Keratinocyte (primary cell): ENCODE data around the gene C8G.

ENCODE experiments used
- EZH2 ChIP-seq: IDR thresholded peaks from one replicate; pipeline ENCODE4 v1.6.1; 2012; ENCODE audit warnings: inconsistent platforms, mild to moderate bottlenecking, low read length, moderate library complexity
- TF ChIP-seq, protein P1 (sequence below), 3 experiments: IDR thresholded peaks in 1 of 3; conservative IDR thresholded peaks in 1 of 3; optimal IDR thresholded peaks in 1 of 3; 2 replicates in 2 of 3; 3 replicates in 1 of 3; pipeline versions ENCODE3 to v1.5.1; 2011; ENCODE audit warnings: low read length in 3 of 3, mild to moderate bottlenecking in 3 of 3, moderate library complexity in 2 of 3, control low read depth in 1 of 3, inconsistent platforms in 1 of 3; ENCODE audit not compliant: insufficient read depth in 2 of 3; ENCODE audit errors: extremely low read depth in 1 of 3

DNA sequence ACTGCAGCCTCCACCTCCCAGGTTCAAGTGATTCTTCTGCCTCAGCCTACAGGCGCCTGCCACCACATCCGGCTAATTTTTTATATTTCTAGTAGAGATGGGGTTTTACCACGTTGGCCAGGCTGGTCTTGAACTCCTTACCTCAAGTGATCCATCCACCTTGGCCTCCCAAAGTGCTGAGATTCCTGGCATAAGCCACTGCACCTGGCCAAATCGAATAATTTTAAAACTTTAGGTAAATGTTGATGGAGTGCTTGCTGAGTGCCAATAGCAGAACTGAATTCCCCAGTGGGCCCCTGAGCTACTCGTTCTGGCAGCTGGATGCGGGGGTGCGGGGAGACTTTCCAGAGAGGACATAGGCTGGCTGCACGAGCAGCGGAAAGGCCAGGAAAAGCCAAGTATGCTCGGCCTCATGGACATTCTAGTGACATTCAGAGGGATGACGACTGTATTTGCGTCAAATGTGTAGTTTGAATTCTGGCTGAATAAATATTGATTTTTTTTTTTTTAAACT lies 41.9 kb upstream of the C8G start:
- TF ChIP-seq, protein P1, sequence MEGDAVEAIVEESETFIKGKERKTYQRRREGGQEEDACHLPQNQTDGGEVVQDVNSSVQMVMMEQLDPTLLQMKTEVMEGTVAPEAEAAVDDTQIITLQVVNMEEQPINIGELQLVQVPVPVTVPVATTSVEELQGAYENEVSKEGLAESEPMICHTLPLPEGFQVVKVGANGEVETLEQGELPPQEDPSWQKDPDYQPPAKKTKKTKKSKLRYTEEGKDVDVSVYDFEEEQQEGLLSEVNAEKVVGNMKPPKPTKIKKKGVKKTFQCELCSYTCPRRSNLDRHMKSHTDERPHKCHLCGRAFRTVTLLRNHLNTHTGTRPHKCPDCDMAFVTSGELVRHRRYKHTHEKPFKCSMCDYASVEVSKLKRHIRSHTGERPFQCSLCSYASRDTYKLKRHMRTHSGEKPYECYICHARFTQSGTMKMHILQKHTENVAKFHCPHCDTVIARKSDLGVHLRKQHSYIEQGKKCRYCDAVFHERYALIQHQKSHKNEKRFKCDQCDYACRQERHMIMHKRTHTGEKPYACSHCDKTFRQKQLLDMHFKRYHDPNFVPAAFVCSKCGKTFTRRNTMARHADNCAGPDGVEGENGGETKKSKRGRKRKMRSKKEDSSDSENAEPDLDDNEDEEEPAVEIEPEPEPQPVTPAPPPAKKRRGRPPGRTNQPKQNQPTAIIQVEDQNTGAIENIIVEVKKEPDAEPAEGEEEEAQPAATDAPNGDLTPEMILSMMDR (optimal IDR thresholded peaks at IDR 0.05 in 1 of 3, IDR thresholded peaks at IDR 0.05 in 1 of 3, conservative IDR thresholded peaks at IDR 0.05 in 1 of 3; ENCODE audit: extremely low read depth in 1 of 3, insufficient read depth in 2 of 3, low read length in 3 of 3), result no peak
- no peak for TF ChIP-seq EZH2
